HEK293T (cell line): ENCODE data around the gene USP31.

Experiments
- ARNT ChIP-seq: fragments of 450-650 bp; IDR thresholded peaks from 2 replicates; pipeline ENCODE4 v1.6.1; 2017; ENCODE audit warnings: mild to moderate bottlenecking
- BHLHE40 ChIP-seq: fragments of 450-650 bp; IDR thresholded peaks from 2 replicates; pipeline ENCODE4 v1.6.1; 2016; ENCODE audit warnings: mild to moderate bottlenecking, moderate library complexity, borderline replicate concordance
- ELF4 ChIP-seq: fragments of 450-650 bp; IDR thresholded peaks from 2 replicates; pipeline ENCODE4 v1.6.1; 2017; ENCODE audit warnings: antibody characterized with exemption
- FOXK2 ChIP-seq: fragments of 450-650 bp; IDR thresholded peaks from 2 replicates; pipeline ENCODE4 v1.6.1; 2016; ENCODE audit warnings: mild to moderate bottlenecking
- SP1 ChIP-seq: fragments of 450-650 bp; IDR thresholded peaks from 2 replicates; pipeline ENCODE4 v1.6.1; 2017
- TARDBP ChIP-seq: fragments of 450-650 bp; IDR thresholded peaks from 2 replicates; pipeline ENCODE4 v1.6.1; 2016

DNA sequence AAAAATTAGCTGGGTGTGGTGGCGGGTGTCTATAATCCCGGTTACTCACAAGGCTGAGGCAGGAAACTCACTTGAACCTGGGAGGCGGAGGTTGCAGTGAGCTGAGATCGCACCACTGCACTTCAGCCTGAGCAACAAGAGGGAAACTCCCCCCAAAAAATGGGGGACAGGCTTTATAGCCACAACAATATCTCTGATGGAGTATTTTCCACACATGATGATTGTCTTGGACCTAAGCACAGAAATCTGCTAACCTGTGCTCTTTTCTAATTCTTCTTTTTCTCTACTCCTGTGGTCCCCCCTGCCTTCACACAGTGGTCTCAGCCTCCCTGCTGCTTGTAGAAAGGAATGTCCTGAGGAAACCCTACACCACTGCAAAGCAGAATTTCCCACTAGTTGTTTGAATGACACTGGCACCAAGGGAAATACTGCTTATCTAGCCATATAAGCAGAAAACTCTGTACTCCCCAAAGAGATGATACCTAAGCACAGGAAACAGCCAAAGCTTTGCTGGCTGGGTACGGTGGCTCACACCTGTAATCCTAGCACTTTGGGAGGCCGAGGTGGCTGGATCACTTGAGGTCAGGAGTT, 117.6 kb downstream of the USP31 start:
- no peak for TF ChIP-seq FOXK2
- no peak for TF ChIP-seq TARDBP
- TF ChIP-seq SP1: no peak
- TF ChIP-seq BHLHE40: no peak
- no peak for TF ChIP-seq ARNT
- TF ChIP-seq ELF4: no peak
